ENCODE measurements around the gene ZBTB20. TPM values are rescaled to one million over a fixed set of nuclear protein-coding genes. Genes with fewer than 3 reads are reported as not detected.

The ZBTB20 gene
- polyA plus RNA-seq, 1 of the 3 experiments (the other 2 are of a cell fraction): 0.43 TPM

- Histone ChIP-seq H3K9ac (no peak overlapping the region), H3K4me1 (ENCODE audit: control insufficient read depth in 1 of 2, insufficient read depth in 2 of 2, low read depth in 1 of 2, low read length in 1 of 2) (no peaks in the 10 kb centered on the region), H3K9me2 (no peaks in the 10 kb centered on the region), H3K9me3 (no peaks in the 10 kb centered on the region), H3F3A (replicated peaks; ENCODE audit: insufficient read depth) (no peaks in the 10 kb centered on the region), H3K4me2 (no peak overlapping the region), H3K27ac (ENCODE audit: low read depth in 2 of 2, low read length in 1 of 2) (no peak overlapping the region), H4K20me1 (ENCODE audit: insufficient read depth) (no peaks in the 10 kb centered on the region), H3K27me3 (ENCODE audit: insufficient read depth) (no peaks in the 10 kb centered on the region), H3K36me3 (replicated peaks in 1 of 2; ENCODE audit: control insufficient read depth in 1 of 2, insufficient read depth in 2 of 2, low read length in 1 of 2) (no peaks in the 10 kb centered on the region), H2AFZ (ENCODE audit: low read depth) (no peak overlapping the region), H3K4me3 (ENCODE audit: low read depth in 2 of 2, low read length in 1 of 2) (no peak overlapping the region), H3K79me2 (ENCODE audit: insufficient read depth) (no peaks in the 10 kb centered on the region)
- WGBS (ENCODE audit: low lambda C conversion rate): 94% methylated on average over 6 of the region's 6 CpGs
- POLR2A ChIA-PET: no interaction called here
- TF ChIP-seq FOSL2 (IDR thresholded peaks at IDR 0.05; ENCODE audit: borderline replicate concordance, low read depth): no peak
- TF ChIP-seq GATA2 (CRISPR knock-in tag; IDR thresholded peaks at IDR 0.05): no peak
- TF ChIP-seq, protein P1, sequence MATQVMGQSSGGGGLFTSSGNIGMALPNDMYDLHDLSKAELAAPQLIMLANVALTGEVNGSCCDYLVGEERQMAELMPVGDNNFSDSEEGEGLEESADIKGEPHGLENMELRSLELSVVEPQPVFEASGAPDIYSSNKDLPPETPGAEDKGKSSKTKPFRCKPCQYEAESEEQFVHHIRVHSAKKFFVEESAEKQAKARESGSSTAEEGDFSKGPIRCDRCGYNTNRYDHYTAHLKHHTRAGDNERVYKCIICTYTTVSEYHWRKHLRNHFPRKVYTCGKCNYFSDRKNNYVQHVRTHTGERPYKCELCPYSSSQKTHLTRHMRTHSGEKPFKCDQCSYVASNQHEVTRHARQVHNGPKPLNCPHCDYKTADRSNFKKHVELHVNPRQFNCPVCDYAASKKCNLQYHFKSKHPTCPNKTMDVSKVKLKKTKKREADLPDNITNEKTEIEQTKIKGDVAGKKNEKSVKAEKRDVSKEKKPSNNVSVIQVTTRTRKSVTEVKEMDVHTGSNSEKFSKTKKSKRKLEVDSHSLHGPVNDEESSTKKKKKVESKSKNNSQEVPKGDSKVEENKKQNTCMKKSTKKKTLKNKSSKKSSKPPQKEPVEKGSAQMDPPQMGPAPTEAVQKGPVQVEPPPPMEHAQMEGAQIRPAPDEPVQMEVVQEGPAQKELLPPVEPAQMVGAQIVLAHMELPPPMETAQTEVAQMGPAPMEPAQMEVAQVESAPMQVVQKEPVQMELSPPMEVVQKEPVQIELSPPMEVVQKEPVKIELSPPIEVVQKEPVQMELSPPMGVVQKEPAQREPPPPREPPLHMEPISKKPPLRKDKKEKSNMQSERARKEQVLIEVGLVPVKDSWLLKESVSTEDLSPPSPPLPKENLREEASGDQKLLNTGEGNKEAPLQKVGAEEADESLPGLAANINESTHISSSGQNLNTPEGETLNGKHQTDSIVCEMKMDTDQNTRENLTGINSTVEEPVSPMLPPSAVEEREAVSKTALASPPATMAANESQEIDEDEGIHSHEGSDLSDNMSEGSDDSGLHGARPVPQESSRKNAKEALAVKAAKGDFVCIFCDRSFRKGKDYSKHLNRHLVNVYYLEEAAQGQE (IDR thresholded peaks at IDR 0.05; ENCODE audit: low read depth, low read length): no peak
- no peak for TF ChIP-seq NFIC (IDR thresholded peaks at IDR 0.05; ENCODE audit: borderline replicate concordance)
- TF ChIP-seq TEAD4 (IDR thresholded peaks at IDR 0.05; ENCODE audit: borderline replicate concordance, insufficient read depth): no peak
- TF ChIP-seq CHD2 (IDR thresholded peaks at IDR 0.05; ENCODE audit: low read length, partially characterized antibody): no peak
- TF ChIP-seq, protein P2, sequence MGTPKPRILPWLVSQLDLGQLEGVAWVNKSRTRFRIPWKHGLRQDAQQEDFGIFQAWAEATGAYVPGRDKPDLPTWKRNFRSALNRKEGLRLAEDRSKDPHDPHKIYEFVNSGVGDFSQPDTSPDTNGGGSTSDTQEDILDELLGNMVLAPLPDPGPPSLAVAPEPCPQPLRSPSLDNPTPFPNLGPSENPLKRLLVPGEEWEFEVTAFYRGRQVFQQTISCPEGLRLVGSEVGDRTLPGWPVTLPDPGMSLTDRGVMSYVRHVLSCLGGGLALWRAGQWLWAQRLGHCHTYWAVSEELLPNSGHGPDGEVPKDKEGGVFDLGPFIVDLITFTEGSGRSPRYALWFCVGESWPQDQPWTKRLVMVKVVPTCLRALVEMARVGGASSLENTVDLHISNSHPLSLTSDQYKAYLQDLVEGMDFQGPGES (IDR thresholded peaks at IDR 0.05; ENCODE audit: low read depth, low read length): no peak
- TF ChIP-seq SIN3A (IDR thresholded peaks at IDR 0.05; ENCODE audit: borderline replicate concordance, low read depth, low read length): no peak
- TF ChIP-seq FOXM1 (IDR thresholded peaks at IDR 0.05; ENCODE audit: low read depth): no peak
- TF ChIP-seq RXRA (IDR thresholded peaks at IDR 0.05; ENCODE audit: borderline replicate concordance, low read depth): no peak
- TF ChIP-seq SMC3 (IDR thresholded peaks at IDR 0.05; ENCODE audit: low read depth, low read length): no peak
- TF ChIP-seq YY1 (IDR thresholded peaks at IDR 0.05; ENCODE audit: low read depth): no peak
- no peak for TF ChIP-seq RCOR1 (IDR thresholded peaks at IDR 0.05; ENCODE audit: low read length)
- TF ChIP-seq, protein P3, sequence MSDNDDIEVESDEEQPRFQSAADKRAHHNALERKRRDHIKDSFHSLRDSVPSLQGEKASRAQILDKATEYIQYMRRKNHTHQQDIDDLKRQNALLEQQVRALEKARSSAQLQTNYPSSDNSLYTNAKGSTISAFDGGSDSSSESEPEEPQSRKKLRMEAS (IDR thresholded peaks at IDR 0.05; ENCODE audit: low read depth): no peak
- DNase-seq: no peak
- CTCF ChIA-PET: interaction anchor here (1.4 to 2.0 kb wide), 3 partner anchors 10 to 225 kb away, joined by 3 to 7 read pairs (median 5); no protein-coding TSS in a partner anchor
Observed at GRCh38 chr3:114867359-114867758, 279.7 kb downstream of the ZBTB20 start.

Data from SK-N-SH (cell line).